SH-SY5Y (cell line): Measurements from ENCODE around the gene SLC31A1.

Experiments
- GATA2 ChIP-seq: IDR thresholded peaks from 2 replicates; pipeline ENCODE4 v1.6.1; 2011; ENCODE audit warnings: mild to moderate bottlenecking, low read depth, low read length
- GATA3 ChIP-seq: IDR thresholded peaks from 2 replicates; pipeline ENCODE4 v1.6.1; 2011; ENCODE audit warnings: low read depth, mild to moderate bottlenecking, low read length, moderate library complexity

The SLC31A1 gene

DNA sequence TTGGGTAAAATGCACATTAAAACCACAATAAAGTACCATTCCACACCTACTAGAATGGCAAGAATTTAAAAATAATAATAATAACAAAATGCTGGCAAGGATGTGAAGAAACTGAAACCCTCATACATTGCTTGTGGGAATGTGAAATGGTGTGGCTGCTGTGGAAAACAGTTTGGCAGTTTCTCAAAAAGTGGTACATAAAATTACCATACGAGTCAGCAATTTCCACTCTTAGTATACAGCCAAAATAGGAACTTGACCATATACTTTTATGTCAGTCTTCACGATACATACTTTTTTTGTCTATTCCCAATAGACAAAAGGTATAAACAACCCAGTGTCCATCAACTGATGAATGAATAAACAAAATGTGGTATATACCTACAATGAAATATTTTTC lies 15.9 kb upstream of the SLC31A1 start:
- TF ChIP-seq GATA3 (no peak), GATA2 (no peak)

DNA sequence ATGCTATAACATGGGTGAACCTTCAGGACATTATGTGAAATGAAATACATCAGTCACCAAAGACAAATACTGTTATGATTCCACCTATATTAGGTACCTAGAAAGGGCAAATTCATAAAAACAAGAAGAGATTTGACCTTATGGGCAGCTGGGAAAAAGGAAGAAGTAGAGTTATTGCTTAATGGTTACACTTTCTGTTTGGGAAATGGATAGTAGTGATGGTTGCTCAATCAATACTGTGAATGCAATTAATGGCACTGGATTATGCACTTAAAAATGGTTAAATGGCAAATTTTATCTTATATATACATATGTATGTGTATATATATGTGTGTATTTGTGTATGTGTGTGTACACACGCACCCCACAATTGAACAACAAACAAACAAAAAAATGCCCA lies 15.5 kb upstream of the SLC31A1 start:
- TF ChIP-seq GATA2 = no peak
- TF ChIP-seq GATA3 = no peak

DNA sequence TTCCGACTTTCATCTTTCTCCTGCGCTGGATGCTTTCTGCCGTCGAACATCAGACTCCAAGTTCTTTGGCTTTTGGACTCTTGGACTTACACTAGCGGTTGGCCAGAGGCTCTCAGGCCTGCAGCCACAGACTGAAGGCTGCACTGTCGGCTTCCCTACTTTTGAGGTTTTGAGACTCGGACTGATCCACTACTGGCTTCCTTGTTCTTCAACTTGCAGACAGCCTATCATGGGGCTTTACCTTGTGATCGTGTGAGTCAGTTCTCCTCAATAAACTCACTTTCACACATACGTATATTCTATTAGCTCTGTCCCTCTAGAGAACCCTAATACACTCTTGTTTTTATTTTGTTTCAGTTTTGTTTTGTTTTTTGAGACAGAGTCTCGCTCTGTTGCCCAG lies 10.5 kb upstream of the SLC31A1 start:
- no peak for TF ChIP-seq GATA3

DNA sequence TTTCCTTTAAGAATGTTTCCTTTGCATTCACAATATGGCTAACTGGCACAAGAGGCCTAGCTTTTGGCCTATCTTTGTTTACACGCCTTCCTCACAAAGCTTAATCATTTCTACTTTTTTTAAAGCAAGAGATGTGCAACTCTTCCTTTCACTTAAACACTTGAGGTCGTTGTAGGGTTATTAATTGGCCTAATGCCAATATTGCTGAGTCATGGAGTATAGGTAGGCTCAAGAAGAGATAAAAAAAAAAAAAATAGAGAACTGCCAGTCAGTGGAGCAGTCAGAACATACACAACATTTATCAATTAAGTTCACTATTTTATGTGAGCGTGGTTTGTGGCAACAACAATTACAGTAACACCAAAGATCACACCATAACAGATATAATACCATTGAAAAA lies 6.2 kb upstream of the SLC31A1 start:
- TF ChIP-seq GATA3 = no peak
- no peak for TF ChIP-seq GATA2

DNA sequence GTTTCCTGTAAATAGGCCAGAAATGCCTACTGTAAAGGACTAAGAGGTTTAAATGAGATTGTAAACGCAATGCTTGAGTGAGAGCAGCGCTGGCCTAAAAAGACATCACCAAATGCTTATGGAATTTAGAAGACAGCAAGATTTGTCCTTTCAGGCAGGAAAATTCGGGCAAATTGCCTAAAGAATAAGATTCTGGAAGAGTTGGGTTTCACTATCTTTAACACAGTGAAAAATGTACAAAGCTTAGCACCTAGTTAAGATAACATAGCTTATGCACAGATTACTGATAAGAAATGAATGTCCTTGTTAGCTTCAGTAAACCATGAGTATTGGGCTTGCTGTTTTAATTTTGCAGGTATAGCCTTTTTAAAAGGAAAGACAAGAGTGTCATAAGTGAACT lies 4.9 kb upstream of the SLC31A1 start:
- TF ChIP-seq GATA3 (no peak), GATA2 (no peak)

DNA sequence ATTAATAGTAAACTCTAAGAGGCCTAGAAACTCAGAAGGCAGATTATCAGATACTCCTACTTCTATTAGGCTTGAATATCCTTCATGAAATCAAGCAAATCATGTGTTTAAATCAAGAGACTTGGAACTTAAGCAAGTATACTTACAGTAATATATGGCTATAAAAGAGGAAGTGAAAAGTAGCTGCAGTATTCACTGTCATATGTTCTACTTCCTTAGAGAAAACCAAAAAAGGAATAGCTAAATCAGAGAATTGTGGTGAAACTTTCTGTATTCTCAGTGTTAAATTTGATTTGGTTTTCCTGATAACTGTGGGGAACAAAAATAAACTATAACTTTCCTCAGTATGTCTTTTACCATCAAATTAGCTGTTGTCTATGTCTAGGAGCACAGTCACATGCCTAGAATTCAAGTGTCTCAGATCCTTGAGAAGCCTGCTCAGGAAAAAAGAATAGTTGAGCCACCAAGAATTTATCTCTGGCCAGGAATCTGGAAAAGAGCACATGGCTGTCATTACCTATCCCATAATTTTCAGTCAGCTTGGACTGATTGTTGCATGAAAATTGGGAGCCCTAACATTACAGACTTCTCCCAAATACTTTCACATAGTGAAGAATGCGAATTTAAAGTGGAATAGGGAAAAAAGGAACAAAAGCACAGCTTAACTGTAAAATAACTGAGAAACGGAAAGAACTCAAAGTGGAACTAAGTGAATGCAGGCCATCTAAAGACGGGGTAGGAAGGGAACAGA lies 2.0 kb upstream of the SLC31A1 start:
- TF ChIP-seq GATA2 (no peak), GATA3 (no peak)

DNA sequence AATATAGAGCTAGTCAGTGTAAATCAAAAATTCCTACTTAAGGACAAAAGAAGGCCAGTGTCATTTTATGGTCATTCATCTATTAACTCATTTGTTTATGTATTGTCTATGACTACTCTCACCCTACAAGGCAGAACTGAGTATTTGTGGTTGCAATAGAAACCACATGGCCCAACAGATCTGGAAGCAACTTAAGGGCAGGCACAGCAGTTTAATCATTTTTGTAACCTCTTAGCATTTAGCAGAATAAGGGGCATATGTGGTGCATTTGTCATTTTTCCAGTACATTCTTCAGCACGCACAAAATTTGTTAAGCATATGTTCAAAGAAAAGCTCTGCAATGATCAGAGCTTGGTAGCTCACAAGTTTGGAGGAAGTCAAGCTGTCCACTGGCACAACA lies 1.4 kb upstream of the SLC31A1 start:
- TF ChIP-seq GATA3 = no peak
- TF ChIP-seq GATA2 = no peak

DNA sequence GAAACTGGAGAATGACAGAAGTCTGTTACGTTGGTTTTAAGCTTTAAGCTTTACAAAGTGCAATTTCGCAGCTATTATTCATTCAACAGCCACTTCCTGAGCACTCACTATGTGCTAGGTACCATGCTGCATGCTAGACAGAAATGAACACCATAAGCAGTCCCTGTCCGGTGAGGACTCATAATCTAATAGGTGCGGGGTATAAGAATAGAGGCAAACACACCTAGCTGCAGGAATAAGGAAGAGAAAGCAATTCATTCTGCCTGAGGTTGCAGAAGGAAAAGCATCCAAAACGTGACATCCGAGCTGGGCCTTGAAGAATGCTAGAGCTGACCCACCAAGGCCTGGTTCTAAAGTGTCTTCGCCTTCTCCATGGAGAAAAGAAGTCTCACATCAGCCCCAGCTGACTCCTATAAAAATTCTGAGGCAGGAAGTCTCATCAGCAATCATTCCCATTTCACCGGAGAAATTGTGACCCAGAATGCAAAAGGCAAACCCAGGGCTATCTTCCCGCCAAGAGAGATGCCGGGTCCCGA lies 809 bp upstream of the SLC31A1 start:
- TF ChIP-seq GATA3 (no peak), GATA2 (no peak)

DNA sequence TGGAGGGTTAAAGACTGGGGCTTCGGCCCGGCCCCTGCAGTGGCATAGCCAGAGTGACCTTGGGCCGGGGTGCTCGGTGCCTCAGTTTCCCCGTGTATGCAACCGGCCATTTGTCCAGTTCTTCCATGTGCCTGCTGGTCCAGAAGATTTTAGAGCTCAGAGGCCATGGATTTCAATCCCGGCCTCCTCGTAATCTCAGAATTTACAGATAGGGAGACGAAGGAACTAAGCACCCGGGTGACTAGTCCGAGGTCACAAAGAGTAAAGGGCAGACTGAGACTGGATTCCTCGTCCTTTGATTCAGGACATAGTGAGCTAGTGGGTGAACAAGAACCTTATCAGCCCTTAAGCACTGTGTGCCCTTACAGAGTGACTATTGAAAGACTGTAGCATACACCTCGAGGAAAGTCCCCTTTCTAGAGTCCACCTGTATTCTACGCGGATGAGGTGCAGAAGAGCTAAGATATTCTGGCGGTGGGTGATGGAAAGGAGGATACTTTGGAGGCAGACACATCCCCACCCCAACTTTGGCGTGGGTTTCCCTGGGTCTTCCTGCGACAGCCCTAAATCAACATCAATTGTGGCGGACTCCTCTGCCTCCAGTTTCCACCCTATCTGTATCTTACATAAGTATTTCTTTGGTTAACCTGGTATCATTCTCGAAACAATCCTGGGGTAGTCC lies 597 bp downstream of the SLC31A1 start:
- TF ChIP-seq GATA2 = no peak
- no peak for TF ChIP-seq GATA3

DNA sequence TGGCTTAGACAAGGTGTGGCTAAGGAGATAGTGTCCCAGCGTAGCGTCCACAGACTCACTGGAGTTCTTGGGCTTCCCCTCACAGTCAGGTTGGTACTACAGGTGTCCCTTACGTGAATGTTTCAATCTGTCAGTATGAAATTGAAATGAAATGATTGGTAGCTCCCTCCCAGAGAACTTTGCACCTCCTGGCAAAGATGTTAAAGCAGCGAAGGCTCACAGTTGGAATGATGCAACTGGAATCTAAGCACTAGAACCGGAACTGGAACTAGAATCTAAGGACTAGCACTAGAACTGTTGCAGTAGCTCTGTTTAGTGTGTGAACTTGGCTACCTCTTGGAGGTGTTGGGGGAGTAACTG lies 1.1 kb downstream of the SLC31A1 start:
- TF ChIP-seq GATA3 = no peak
- TF ChIP-seq GATA2 = no peak

DNA sequence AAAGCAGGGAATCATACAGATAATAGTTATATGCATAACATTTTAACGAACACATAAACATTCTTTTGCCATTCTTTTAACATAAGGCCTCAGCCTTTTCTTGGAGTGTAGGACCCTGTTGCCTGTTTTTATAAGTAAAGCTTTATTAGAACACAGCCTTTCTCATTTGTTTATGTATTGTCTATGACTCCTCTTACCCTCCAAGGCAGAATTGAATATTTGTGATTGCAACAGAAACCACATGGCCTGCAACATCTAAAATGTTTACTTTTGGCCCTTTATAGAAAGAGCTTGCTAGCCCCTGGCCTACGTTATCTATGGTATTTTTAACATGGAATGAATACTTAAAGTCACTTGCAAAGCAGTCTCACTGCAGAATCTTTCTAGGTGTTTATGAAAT lies 2.6 kb downstream of the SLC31A1 start:
- no peak for TF ChIP-seq GATA3
- no peak for TF ChIP-seq GATA2

DNA sequence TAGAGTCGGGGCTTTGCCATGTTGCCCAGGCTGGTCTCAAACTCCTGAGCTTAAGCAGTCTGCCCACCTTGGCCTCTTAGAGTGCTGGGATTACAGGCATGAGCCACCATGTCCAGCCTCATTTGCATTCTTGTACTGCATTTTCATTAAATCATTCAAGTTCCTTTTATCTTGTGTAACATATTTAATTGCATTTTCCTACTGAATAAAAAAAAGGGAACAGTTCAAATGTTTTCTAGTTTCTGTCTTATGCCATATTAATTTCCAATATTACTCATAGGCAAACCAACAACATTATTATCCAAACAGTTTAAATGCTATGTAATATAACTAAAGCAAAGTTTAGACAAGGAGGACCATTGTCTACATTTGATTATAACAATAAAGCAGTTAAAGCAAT lies 6.1 kb downstream of the SLC31A1 start:
- no peak for TF ChIP-seq GATA3
- TF ChIP-seq GATA2 = no peak

DNA sequence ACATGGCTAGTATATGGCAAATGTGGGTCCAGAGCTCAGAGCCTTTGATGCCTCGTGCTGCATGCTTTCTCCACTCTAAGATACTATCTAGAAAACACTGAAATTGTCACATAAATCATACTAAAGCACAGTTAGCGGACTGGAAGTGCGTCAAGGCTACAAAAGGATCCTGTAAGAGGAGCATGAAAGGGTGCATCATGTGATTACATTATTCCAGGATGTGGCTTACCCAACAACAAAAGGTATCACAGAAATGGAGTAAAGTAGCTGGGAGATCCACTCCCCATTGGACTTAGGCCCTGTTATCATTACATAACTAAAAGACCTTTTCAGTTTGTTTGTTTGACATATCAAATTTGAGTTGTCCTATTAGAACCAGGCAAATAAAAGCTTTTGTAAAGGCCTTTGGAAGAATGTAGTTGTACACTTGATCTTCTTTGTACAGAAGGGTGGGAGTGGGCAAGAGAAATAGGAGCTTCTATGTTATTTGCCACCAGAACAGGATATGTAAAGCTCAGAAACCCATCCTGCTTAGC lies 6.9 kb downstream of the SLC31A1 start:
- no peak for TF ChIP-seq GATA2
- TF ChIP-seq GATA3 = no peak

DNA sequence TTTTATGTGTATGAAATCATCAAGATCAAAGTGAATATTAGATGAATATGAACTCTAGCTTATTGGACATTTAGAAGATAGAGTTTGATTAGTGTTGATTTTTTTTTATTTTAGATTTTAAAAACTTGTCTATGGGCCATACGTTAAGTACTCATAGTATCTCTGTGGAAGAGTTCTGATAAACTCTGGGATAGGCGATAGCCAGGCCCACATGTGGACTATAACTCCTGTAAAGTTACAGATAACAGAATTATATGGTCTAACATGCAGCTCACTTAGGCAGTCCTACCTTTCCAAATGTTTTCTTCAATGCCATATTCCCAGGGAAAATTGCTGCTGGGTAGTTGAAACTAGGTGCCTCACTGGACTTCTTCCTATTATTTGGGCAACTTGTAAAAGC lies 10.4 kb downstream of the SLC31A1 start:
- TF ChIP-seq GATA3 (no peak), GATA2 (no peak)

DNA sequence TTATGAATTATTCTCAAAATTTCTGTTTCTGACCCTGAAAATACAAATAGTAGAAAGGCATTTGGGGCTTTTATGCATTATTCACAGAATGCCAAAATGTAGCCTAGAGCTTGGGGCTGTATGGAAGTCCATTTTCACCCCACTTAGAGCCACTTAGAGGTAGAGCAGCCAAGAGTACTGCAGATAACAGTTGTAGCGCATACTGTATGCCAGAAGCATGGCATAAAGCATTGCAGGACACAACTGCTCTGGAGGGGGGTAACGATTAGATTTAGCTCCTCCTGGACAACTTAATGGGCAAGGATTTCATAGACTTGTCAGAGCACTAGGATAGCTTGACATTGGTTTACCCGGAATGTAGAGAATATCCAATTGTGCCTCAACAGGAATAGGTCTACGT lies 15.7 kb downstream of the SLC31A1 start:
- TF ChIP-seq GATA2 (no peak), GATA3 (no peak)
